ENCODE data around the gene SRSF4. TPM values are rescaled to one million over a fixed set of nuclear protein-coding genes. Genes with fewer than 3 reads are reported as not detected.

Gene SRSF4
- total RNA-seq, 1 experiment from 2014 or later: 143 TPM

- H3K9me3 ChIP-seq (replicated peaks): no peaks in the 10 kb centered on the region
- no peak overlapping the region for H3K4me3 ChIP-seq
- no peaks in the 10 kb centered on the region for H3K27me3 ChIP-seq (replicated peaks)
- no peak for DNase-seq (ENCODE audit: low read depth in 1 of 2, low spot score in 2 of 2)
- H3K36me3 ChIP-seq: peaks cover 33% of the 10 kb centered on the region
- H3K27ac ChIP-seq: no peak overlapping the region
- H3K4me1 ChIP-seq (replicated peaks): peaks cover 15% of the 10 kb centered on the region
Observed at GRCh38 chr1:29193879-29194455, 12.3 kb upstream of the SRSF4 start.

GRCh38 chr1:29190718-29191117, 9.0 kb upstream of the SRSF4 start:
- H3K27me3 ChIP-seq (replicated peaks): no peaks in the 10 kb centered on the region
- H3K4me3 ChIP-seq: no peak overlapping the region
- H3K27ac ChIP-seq: no peak overlapping the region
- DNase-seq (ENCODE audit: low read depth in 1 of 2, low spot score in 2 of 2): no peak
- no peaks in the 10 kb centered on the region for H3K9me3 ChIP-seq (replicated peaks)
- peaks cover 18% of the 10 kb centered on the region for H3K4me1 ChIP-seq (replicated peaks)
- H3K36me3 ChIP-seq: peaks cover 18% of the 10 kb centered on the region

GRCh38 chr1:29186707-29187106, 5.0 kb upstream of the SRSF4 start:
- Histone ChIP-seq H3K27me3 (replicated peaks) (no peaks in the 10 kb centered on the region), H3K4me3 (no peak overlapping the region), H3K27ac (no peak overlapping the region; the same call in 1 of the 2 replicates), H3K9me3 (replicated peaks) (no peaks in the 10 kb centered on the region), H3K4me1 (replicated peaks) (peaks cover 26% of the 10 kb centered on the region), H3K36me3 (no peaks in the 10 kb centered on the region; the same call in none of the 2 replicates)
- no peak for DNase-seq (ENCODE audit: low read depth in 1 of 2, low spot score in 2 of 2)

- H3K27me3 ChIP-seq (replicated peaks): no peaks in the 10 kb centered on the region
- H3K4me3 ChIP-seq: no peak overlapping the region
- peak overlapping the region; percentile 28 for H3K27ac ChIP-seq
- H3K4me1 ChIP-seq (replicated peaks): peaks cover 26% of the 10 kb centered on the region
- H3K9me3 ChIP-seq (replicated peaks): no peaks in the 10 kb centered on the region
- DNase-seq (ENCODE audit: low read depth in 1 of 2, low spot score in 2 of 2): peak in 1 of 2 experiments; percentile 36
- peaks cover 4% of the 10 kb centered on the region for H3K36me3 ChIP-seq
Observed at GRCh38 chr1:29186252-29186651, 4.6 kb upstream of the SRSF4 start.

- Histone ChIP-seq H3K4me3 (no peak overlapping the region), H3K9me3 (replicated peaks) (no peaks in the 10 kb centered on the region), H3K27ac (no peak overlapping the region), H3K27me3 (replicated peaks) (no peaks in the 10 kb centered on the region), H3K36me3 (peaks cover 30% of the 10 kb centered on the region), H3K4me1 (replicated peaks) (peaks cover 30% of the 10 kb centered on the region)
- DNase-seq (ENCODE audit: low read depth in 1 of 2, low spot score in 2 of 2): no peak
Observed at GRCh38 chr1:29183287-29183686, 1.6 kb upstream of the SRSF4 start.

GRCh38 chr1:29180497-29181412, 945 bp downstream of the SRSF4 start:
- peak in 1 of 2 experiments; percentile 79 for DNase-seq (ENCODE audit: low read depth in 1 of 2, low spot score in 2 of 2)
- H3K4me1 ChIP-seq (replicated peaks): peaks cover 22% of the 10 kb centered on the region

GRCh38 chr1:29179641-29180184, 2.0 kb downstream of the SRSF4 start:
- Histone ChIP-seq H3K27ac (no peak overlapping the region), H3K4me1 (replicated peaks) (peaks cover 20% of the 10 kb centered on the region)
- DNase-seq (ENCODE audit: low read depth in 1 of 2, low spot score in 2 of 2): no peak

More at GRCh38 chr1:29180497-29181412, 945 bp downstream of the SRSF4 start:
- peak overlapping the region; percentile 94 for H3K4me3 ChIP-seq
- peaks cover 49% of the 10 kb centered on the region for H3K36me3 ChIP-seq
- H3K27me3 ChIP-seq (replicated peaks): no peaks in the 10 kb centered on the region
- no peaks in the 10 kb centered on the region for H3K9me3 ChIP-seq (replicated peaks)
- peak overlapping the region; percentile 99 for H3K27ac ChIP-seq

GRCh38 chr1:29177022-29177705, 4.5 kb downstream of the SRSF4 start:
- H3K36me3 ChIP-seq: peaks cover 69% of the 10 kb centered on the region
- no peak overlapping the region for H3K27ac ChIP-seq
- no peak overlapping the region for H3K4me3 ChIP-seq
- peaks cover 15% of the 10 kb centered on the region for H3K4me1 ChIP-seq (replicated peaks)
- H3K27me3 ChIP-seq (replicated peaks): no peaks in the 10 kb centered on the region
- no peak for DNase-seq (ENCODE audit: low read depth in 1 of 2, low spot score in 2 of 2)
- H3K9me3 ChIP-seq (replicated peaks): no peaks in the 10 kb centered on the region

More at GRCh38 chr1:29179641-29180184, 2.0 kb downstream of the SRSF4 start:
- H3K9me3 ChIP-seq (replicated peaks): no peaks in the 10 kb centered on the region
- H3K27me3 ChIP-seq (replicated peaks): no peaks in the 10 kb centered on the region
- H3K36me3 ChIP-seq: peaks cover 57% of the 10 kb centered on the region
- H3K4me3 ChIP-seq: peak overlapping the region; percentile 94

- H3K36me3 ChIP-seq: peaks cover 72% of the 10 kb centered on the region
- no peak for DNase-seq (ENCODE audit: low read depth in 1 of 2, low spot score in 2 of 2)
- H3K4me1 ChIP-seq (replicated peaks): peaks cover 15% of the 10 kb centered on the region
- H3K27ac ChIP-seq: no peak overlapping the region
- H3K4me3 ChIP-seq: no peak overlapping the region
- H3K27me3 ChIP-seq (replicated peaks): no peaks in the 10 kb centered on the region
- H3K9me3 ChIP-seq (replicated peaks): no peaks in the 10 kb centered on the region
Observed at GRCh38 chr1:29176576-29176975, 5.1 kb downstream of the SRSF4 start.

GRCh38 chr1:29172415-29172939, 9.2 kb downstream of the SRSF4 start:
- H3K27ac ChIP-seq: no peak overlapping the region
- H3K4me3 ChIP-seq: no peak overlapping the region
- H3K36me3 ChIP-seq: peaks cover 77% of the 10 kb centered on the region
- 0 out of 2 replicates have a peak, but pooled peaks cover 5% of the 10 kb centered on the region for H3K4me1 ChIP-seq (replicated peaks)
- H3K9me3 ChIP-seq (replicated peaks): no peaks in the 10 kb centered on the region
- DNase-seq (ENCODE audit: low read depth in 1 of 2, low spot score in 2 of 2): no peak
- H3K27me3 ChIP-seq (replicated peaks): no peaks in the 10 kb centered on the region

GRCh38 chr1:29171521-29171920, 10.2 kb downstream of the SRSF4 start:
- no peak for DNase-seq (ENCODE audit: low read depth in 1 of 2, low spot score in 2 of 2)
- H3K27ac ChIP-seq: no peak overlapping the region
- no peak overlapping the region for H3K4me3 ChIP-seq
- H3K36me3 ChIP-seq: peaks cover 82% of the 10 kb centered on the region
- H3K9me3 ChIP-seq (replicated peaks): no peaks in the 10 kb centered on the region
- 0 out of 2 replicates have a peak, but pooled peaks cover 5% of the 10 kb centered on the region for H3K4me1 ChIP-seq (replicated peaks)
- no peaks in the 10 kb centered on the region for H3K27me3 ChIP-seq (replicated peaks)

- Histone ChIP-seq H3K36me3 (peaks cover 82% of the 10 kb centered on the region), H3K27me3 (replicated peaks) (no peaks in the 10 kb centered on the region), H3K27ac (no peak overlapping the region), H3K9me3 (replicated peaks) (no peaks in the 10 kb centered on the region), H3K4me3 (no peak overlapping the region), H3K4me1 (replicated peaks) (0 out of 2 replicates have a peak, but pooled peaks cover 5% of the 10 kb centered on the region)
- DNase-seq (ENCODE audit: low read depth in 1 of 2, low spot score in 2 of 2): no peak
Observed at GRCh38 chr1:29171089-29171488, 10.6 kb downstream of the SRSF4 start.

GRCh38 chr1:29169976-29170375, 11.7 kb downstream of the SRSF4 start:
- DNase-seq (ENCODE audit: low read depth in 1 of 2, low spot score in 2 of 2): no peak
- peaks cover 85% of the 10 kb centered on the region for H3K36me3 ChIP-seq
- H3K4me3 ChIP-seq: no peak overlapping the region
- H3K27me3 ChIP-seq (replicated peaks): no peaks in the 10 kb centered on the region
- no peak overlapping the region for H3K27ac ChIP-seq
- H3K4me1 ChIP-seq (replicated peaks): 0 out of 2 replicates have a peak, but pooled peaks cover 5% of the 10 kb centered on the region
- H3K9me3 ChIP-seq (replicated peaks): no peaks in the 10 kb centered on the region

Data from SJSA1 (cell line).